ENCODE measurements around the gene TRAF1.

Gene TRAF1

GRCh38 chr9:120859361-120859760, 67.2 kb downstream of the TRAF1 start:
- no peak for TF ChIP-seq CTCF (conservative IDR thresholded peaks at IDR 0.05; ENCODE audit: low read length)
- DNase-seq (ENCODE audit: low read depth), result no peak
- no peak overlapping the region for H3K4me3 ChIP-seq (ENCODE audit: low read length)

GRCh38 chr9:120857902-120858301, 68.7 kb downstream of the TRAF1 start:
- TF ChIP-seq CTCF (conservative IDR thresholded peaks at IDR 0.05; ENCODE audit: low read length), result no peak
- H3K4me3 ChIP-seq (ENCODE audit: low read length), result no peak overlapping the region
- no peak for DNase-seq (ENCODE audit: low read depth)

- TF ChIP-seq CTCF (conservative IDR thresholded peaks at IDR 0.05; ENCODE audit: low read length), result no peak
- no peak overlapping the region for H3K4me3 ChIP-seq (ENCODE audit: low read length)
- DNase-seq (ENCODE audit: low read depth), result no peak
Measured at GRCh38 chr9:120857481-120857880, 69.1 kb downstream of the TRAF1 start.

GRCh38 chr9:120856700-120857099, 69.9 kb downstream of the TRAF1 start:
- H3K4me3 ChIP-seq (ENCODE audit: low read length), result no peak overlapping the region
- TF ChIP-seq CTCF (conservative IDR thresholded peaks at IDR 0.05; ENCODE audit: low read length), result no peak
- no peak for DNase-seq (ENCODE audit: low read depth)

GRCh38 chr9:120855827-120856670, 70.5 kb downstream of the TRAF1 start:
- no peak for TF ChIP-seq CTCF (conservative IDR thresholded peaks at IDR 0.05; ENCODE audit: low read length)
- DNase-seq (ENCODE audit: low read depth), result no peak
- no peak overlapping the region for H3K4me3 ChIP-seq (ENCODE audit: low read length)

GRCh38 chr9:120854596-120855327, 71.8 kb downstream of the TRAF1 start:
- no peak overlapping the region for H3K4me3 ChIP-seq (ENCODE audit: low read length)
- TF ChIP-seq CTCF (conservative IDR thresholded peaks at IDR 0.05; ENCODE audit: low read length), result no peak
- DNase-seq (ENCODE audit: low read depth), result no peak

- DNase-seq (ENCODE audit: low read depth), result no peak
- H3K4me3 ChIP-seq (ENCODE audit: low read length), result no peak overlapping the region
- no peak for TF ChIP-seq CTCF (conservative IDR thresholded peaks at IDR 0.05; ENCODE audit: low read length)
Measured at GRCh38 chr9:120853198-120853597, 73.4 kb downstream of the TRAF1 start.
